ENCODE data around the gene MCRIP2.
"Not testable (repeated sequence)": the region's sequence is repeated elsewhere in the genome, so short reads cannot be mapped to it uniquely, and the experiment has no call there.

Gene MCRIP2, protein sequence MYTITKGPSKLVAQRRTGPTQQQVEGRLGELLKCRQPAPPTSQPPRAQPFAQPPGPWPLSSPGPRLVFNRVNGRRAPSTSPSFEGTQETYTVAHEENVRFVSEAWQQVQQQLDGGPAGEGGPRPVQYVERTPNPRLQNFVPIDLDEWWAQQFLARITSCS
- long read RNA-seq, donor 1, transcript MCRIP2-201 (5 exons, 946 nt), result major isoform, 19 of 39 reads
- long read RNA-seq, donor 1, transcript MCRIP2-204 (1 exons, 1,728 nt), result minor isoform, 12 of 39 reads
- long read RNA-seq, donor 1, transcript MCRIP2-203 (6 exons, 1,050 nt), result minor isoform, 7 of 39 reads
- long read RNA-seq, donor 1, partial matches to known transcripts, result 0 of 39 reads
- long read RNA-seq, donor 1, other reads (novel, unspliced or antisense), result 0 of 39 reads
- long read RNA-seq, donor 2, transcript MCRIP2-204 (1 exons, 1,728 nt), result minor isoform, 5 of 21 reads
- long read RNA-seq, donor 2, transcript MCRIP2-201 (5 exons, 946 nt), result major isoform, 14 of 21 reads
- long read RNA-seq, donor 2, partial matches to known transcripts, result 0 of 21 reads
- long read RNA-seq, donor 2, other reads (novel, unspliced or antisense), result 0 of 21 reads
- long read RNA-seq, donor 3, transcript MCRIP2-204 (1 exons, 1,728 nt), result minor isoform, 6 of 14 reads
- long read RNA-seq, donor 3, transcript MCRIP2-201 (5 exons, 946 nt), result major isoform, 7 of 14 reads
- long read RNA-seq, donor 3, partial matches to known transcripts, result 0 of 14 reads
- long read RNA-seq, donor 3, other reads (novel, unspliced or antisense), result 0 of 14 reads
- long read RNA-seq, donor 4, transcript MCRIP2-201 (5 exons, 946 nt), result major isoform, 6 of 18 reads
- long read RNA-seq, donor 4, transcript MCRIP2-204 (1 exons, 1,728 nt), result major isoform, 6 of 18 reads
- long read RNA-seq, donor 4, partial matches to known transcripts, result 0 of 18 reads
- long read RNA-seq, donor 4, other reads (novel, unspliced or antisense), result 0 of 18 reads
- long read RNA-seq, donor 5, transcript MCRIP2-203 (6 exons, 1,050 nt), result minor isoform, 5 of 25 reads
- long read RNA-seq, donor 5, transcript MCRIP2-201 (5 exons, 946 nt), result major isoform, 12 of 25 reads
- long read RNA-seq, donor 5, transcript MCRIP2-204 (1 exons, 1,728 nt), result minor isoform, 8 of 25 reads
- long read RNA-seq, donor 5, partial matches to known transcripts, result 0 of 25 reads
- long read RNA-seq, donor 5, other reads (novel, unspliced or antisense), result 0 of 25 reads
- long read RNA-seq, donor 6, transcript MCRIP2-201 (5 exons, 946 nt), result minor isoform, 6 of 20 reads
- long read RNA-seq, donor 6, transcript MCRIP2-204 (1 exons, 1,728 nt), result major isoform, 10 of 20 reads
- long read RNA-seq, donor 6, partial matches to known transcripts, result 0 of 20 reads
- long read RNA-seq, donor 6, other reads (novel, unspliced or antisense), result 0 of 20 reads
- long read RNA-seq, donor 7, result 0 reads
- long read RNA-seq, donor 8, transcript MCRIP2-201 (5 exons, 946 nt), result major isoform, 16 of 29 reads
- long read RNA-seq, donor 8, transcript MCRIP2-204 (1 exons, 1,728 nt), result minor isoform, 11 of 29 reads
- long read RNA-seq, donor 8, partial matches to known transcripts, result 0 of 29 reads
- long read RNA-seq, donor 8, other reads (novel, unspliced or antisense), result 0 of 29 reads

DNA sequence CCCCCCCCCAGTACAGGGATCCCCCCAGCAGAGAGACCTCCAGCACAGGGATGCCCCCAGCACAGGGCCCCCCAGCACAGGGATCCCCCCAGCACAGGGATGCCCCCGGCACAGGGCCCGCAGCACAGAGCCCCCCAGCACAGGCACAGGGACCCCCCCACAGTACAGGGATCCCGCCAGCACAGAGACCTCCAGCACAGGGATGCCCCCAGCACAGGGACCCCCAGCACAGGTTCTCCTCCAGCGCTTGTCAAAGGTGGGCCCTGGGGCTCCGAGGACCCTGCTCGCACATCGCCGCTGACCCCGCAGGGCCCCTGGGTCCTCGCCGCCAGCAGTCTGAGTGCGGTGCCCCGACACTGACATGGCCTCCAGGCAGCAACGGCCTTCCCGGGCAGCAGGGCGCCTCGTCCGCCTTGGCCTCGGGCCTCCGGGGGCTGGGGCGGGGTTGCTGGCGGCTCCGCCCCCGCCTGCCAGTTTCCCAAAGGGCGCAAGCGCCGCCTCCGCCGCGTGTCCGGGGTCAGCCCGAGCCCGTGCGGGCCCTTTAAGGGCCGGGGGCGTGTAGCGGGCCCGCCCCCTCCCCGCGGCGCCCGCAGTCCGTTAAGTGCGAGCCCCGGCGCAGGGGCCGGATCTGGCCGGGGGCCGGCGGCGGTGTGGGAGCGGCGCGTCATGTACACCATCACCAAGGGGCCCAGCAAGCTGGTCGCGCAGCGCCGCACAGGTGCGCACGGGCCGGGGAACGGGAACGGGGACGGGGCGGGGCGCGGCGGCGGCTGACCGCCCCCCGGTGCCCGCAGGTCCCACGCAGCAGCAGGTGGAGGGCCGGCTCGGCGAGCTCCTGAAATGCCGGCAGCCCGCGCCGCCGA lies at the start of gene MCRIP2:
Gene MCRIP2, plus strand, starts transcription at position 503 of the 863 bp plus-strand sequence. Its CDS starts 164 bp downstream, at position 667.
- DNase-seq, result peak; percentile 86

DNA sequence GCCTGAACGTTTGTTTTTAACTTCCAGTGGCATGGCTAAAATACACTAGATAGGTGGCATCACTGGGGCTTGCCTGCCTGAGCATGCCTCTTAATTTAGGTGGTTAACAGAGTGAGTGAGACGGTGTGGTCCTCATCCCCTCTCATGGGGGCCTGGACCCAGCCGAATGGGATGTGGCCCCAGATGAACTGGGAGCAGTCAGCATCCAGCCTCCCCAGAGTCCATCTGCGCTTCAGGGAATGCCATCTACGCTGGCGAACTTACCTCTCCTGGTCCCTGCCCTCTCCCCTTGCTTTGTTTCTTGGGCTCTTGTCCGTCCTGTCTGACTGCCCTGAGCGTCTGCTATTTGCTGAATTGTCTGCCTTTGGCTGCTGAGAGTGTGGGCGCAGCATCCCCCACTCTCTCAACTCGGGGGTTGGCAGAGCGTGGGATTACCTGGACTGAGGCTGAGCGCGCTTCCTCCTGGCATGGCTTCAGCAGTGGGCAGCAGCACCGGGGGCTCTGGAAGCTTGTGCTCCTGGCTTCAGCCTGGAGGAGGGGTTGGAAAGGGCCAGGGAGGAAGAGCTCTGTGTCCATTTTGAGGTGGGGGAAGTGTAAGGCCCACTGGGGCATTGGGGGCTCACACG lies 49.6 kb upstream of the MCRIP2 start:
- DNase-seq, result no peak

DNA sequence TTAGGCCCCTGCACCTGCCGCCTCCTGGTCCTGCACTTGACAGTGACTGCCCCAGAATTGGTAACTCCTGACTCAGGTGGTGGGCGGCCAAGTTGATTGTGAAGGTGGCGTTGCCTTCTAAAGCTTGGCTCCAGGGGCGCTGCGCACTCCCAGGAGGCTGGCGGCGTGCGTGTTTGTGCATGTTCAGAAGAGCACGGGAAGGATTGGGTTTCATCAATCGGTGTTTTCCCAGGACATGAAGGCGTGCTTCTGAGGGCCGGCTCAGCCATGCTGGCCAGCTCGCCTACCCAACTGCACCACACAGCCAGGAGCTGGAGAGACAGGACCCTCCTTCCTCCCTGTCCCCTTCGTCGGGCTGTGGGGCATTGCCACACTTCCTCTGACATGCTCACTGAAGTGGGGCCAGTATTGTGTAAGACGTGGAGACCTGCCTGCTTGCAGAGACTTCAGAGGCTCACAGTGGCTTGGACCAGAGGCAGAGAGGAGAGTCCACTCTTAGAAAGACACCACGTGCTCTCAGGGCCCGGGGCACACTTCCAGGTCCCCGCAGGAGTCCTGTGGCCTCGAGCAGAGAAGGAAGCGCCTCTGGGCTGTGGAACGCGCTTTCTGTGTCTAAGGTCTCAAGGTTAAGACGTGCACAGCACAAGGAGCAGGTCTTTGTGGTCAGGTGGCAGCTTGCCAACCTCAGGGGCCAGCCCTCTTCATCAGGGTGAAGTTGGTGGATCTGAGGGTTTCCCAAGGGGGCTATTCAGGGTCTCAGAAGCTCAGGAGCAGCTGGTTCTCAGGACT lies 48.9 kb upstream of the MCRIP2 start:
- no peak for DNase-seq

DNA sequence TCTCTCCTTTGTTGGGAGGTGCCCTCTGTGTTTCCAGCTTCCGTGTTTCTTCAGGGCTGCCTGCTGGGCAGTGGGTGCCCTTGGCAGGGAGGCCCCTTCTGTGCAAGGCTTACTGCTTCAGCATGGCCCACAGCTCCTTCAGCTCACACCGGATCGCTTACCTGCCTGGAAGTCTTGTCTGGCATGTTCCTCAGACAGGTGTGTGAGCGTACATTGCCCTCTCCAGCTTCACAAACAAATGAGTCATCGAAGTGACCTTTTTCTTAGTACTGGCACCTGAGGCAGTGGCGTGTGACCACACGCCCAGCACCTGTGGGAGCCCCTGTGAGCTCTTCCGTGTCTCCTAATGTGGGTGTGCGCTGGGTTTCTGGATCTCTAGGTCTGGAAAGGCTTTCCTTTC lies 48.2 kb upstream of the MCRIP2 start:
- DNase-seq, result no peak

DNA sequence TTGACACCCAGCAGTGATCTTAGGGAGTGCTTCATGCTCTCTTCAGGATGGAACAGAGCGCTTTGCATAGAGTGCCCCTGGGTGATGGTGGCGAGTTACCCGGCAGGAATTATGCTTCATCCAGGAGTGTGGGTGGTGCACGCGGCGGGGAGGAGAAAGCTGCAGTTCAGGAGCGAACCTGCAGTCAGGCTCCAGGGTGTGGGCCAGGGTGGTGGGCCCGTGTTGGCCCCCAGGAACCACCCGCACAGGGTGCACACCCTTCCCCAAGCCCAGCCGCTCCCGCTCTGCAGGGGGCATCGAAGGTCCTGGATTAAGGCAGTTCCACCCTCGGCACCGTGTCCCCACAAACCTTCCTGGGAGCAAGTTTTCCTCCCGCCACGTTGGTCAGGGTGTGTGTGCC lies 47.8 kb upstream of the MCRIP2 start:
- DNase-seq, result no peak

DNA sequence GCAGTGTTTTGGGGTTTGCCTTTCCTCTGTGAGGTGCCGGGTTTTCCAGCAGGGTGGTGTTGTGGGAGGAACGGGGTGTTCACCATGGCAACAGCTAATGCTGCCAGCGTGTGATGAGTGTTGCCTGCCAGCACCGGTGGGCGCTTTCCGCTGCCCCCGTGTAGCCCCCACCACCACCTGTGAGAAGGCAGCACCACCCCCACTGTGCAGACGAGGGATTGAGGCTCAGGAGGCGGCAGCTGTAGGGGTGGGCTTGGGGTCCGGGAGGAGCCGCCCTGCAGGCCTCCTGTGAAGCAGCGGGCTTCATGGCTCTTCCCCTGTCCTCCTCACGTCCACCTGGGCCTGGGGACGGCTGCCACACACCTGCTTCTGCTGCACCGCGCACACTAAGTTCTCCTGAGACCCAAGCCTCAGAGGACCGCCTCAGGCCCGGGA lies 46.5 kb upstream of the MCRIP2 start:
- DNase-seq, result no peak

- DNase-seq, result no peak
Observed at GRCh38 chr16:595942-596735, 45.5 kb upstream of the MCRIP2 start.

- no peak for DNase-seq
Observed at GRCh38 chr16:596736-597060, 44.9 kb upstream of the MCRIP2 start.

- not testable (repeated sequence) for DNase-seq
Observed at GRCh38 chr16:597655-598054, 44.0 kb upstream of the MCRIP2 start.

GRCh38 chr16:598823-599739 lies 42.5 kb upstream of the MCRIP2 start:
- no peak for DNase-seq

DNA sequence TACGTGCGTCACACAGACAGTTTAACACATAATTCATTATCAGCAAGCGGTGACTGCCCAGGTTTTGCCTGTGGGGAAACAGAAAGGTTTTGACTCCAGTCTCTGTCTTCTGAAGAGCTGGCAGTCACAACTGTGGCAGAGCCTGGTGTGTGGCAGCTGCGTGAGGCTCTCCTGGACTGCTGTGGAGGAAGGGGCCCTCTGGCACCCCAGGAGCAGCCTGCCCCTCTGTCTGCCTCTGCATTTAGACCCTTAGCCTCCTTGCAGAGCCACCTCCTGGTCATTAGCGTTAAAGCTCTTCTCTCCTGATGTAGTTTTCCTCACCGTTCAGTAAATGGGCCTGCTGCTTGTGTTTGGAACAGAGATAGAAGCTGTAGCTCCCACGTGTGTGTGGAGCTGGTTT lies 40.8 kb upstream of the MCRIP2 start:
- DNase-seq, result no peak

- no peak for DNase-seq
Observed at GRCh38 chr16:603933-604332, 37.7 kb upstream of the MCRIP2 start.

DNA sequence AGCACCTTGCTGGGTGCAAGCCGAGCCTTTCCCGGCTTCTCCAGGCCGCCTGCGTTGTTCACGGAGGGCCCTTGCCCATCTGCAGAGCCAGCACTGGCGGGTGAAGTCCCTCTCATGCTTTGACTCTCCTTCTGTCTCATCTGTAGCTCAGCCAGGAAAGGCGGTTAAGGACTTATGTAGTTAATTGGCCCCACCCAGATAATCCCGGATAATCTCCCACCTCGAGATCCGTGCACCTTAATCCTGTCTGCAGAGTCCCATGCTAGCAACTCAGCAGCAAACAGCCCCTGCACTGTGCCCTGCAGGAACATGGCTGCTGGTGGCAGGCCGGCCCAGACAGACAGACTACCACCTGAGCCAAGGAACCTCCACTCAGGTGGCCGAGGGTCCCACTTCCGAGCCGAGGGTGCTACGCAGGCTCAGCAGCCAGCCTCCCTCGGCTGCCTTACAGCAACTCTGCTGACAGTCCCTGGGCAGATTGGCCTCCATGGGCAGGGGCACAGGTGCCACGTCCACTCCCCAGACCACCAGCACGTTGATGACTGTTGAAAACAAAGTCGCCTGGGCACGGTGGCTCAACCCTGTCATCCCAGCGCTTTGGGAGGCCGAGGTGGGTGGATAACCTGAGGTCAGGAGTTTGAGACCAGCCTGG lies 34.8 kb upstream of the MCRIP2 start:
- no peak for DNase-seq

- DNase-seq, result no peak
Observed at GRCh38 chr16:608019-608418, 33.6 kb upstream of the MCRIP2 start.

- no peak for DNase-seq
Observed at GRCh38 chr16:609316-609715, 32.3 kb upstream of the MCRIP2 start.

DNA sequence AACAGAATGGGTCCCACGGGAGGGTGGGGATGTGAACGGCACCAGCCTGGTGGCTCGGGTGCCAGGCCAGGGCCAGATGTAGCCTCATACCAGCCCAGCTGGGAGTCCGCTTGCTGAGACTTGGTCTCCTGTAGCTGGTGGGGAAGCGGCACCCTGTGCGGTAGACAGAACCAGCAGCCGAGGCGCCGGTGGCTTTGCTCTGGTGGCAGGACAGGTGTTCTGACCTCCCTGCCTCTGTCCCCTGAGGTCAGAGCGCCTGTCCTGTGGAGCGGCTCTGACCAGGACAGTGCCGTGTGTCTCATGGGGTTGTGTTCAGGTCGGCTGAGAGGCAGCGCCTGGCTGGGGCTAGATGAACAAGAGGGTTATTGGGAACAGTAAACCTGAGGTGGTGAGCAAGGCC lies 31.6 kb upstream of the MCRIP2 start:
- no peak for DNase-seq

All from right kidney (tissue), 9 donors.